OCI-LY3 (cell line): ENCODE data around the gene ZFAND6.

Source experiments
- H2AFZ ChIP-seq: fragments of 200-600, 300-600 bp; shearing (Covaris generic); 2 replicates; pipeline ENCODE4 v1.6.0; 2014; ENCODE audit warnings: antibody characterized with exemption, low read depth, low read length
- H3K27ac ChIP-seq: fragments of 200-600, 300-600 bp; sonication (generic); 2 replicates; pipeline ENCODE4 v1.5.1; 2014; ENCODE audit warnings: mild to moderate bottlenecking, low read length, moderate library complexity, mixed read lengths
- H3K27me3 ChIP-seq: fragments of 200-600, 300-600 bp; sonication (generic); 2 replicates; pipeline ENCODE4 v1.6.1; 2014; ENCODE audit warnings: low read depth, low read length, mixed read lengths
- H3K36me3 ChIP-seq: fragments of 200-600, 300-600 bp; sonication (generic); replicated peaks from 2 replicates; pipeline ENCODE3; 2014; ENCODE audit warnings: low read depth, low read length, mixed read lengths
- H3K4me1 ChIP-seq: fragments of 300-600, 200-600 bp; sonication (generic); 2 replicates; pipeline ENCODE4 v1.6.1; 2014; ENCODE audit warnings: low read length, mixed read lengths
- H3K4me2 ChIP-seq: fragments of 200-600, 300-600 bp; sonication (generic); 2 replicates; pipeline ENCODE4 v1.6.1; 2014; ENCODE audit warnings: low read length, mixed read lengths
- H3K4me3 ChIP-seq: fragments of 300-600, 200-600 bp; sonication (generic); 2 replicates; pipeline ENCODE4 v1.5.1; 2014; ENCODE audit warnings: antibody characterized with exemption, mild to moderate bottlenecking, low read length, moderate library complexity
- H3K79me2 ChIP-seq: fragments of 300-600, 200-600 bp; shearing (Covaris generic); 2 replicates; pipeline ENCODE4 v1.6.1; 2014; ENCODE audit warnings: mild to moderate bottlenecking, low read length, mixed read lengths
- H3K9ac ChIP-seq: fragments of 300-600, 200-600 bp; shearing (Covaris generic); 2 replicates; pipeline ENCODE4 v1.6.0; 2014; ENCODE audit warnings: mild to moderate bottlenecking, low read length, moderate library complexity
- H3K9me3 ChIP-seq: fragments of 200-600, 300-600 bp; shearing (Covaris generic); 2 replicates; pipeline ENCODE4 v1.6.1; 2014; ENCODE audit warnings: low read length, mixed read lengths; ENCODE audit not compliant: insufficient read depth
- H4K20me1 ChIP-seq: fragments of 200-600, 300-600 bp; sonication (generic); 2 replicates; pipeline ENCODE4 v1.6.1; 2016; ENCODE audit warnings: low read length, mixed read lengths; ENCODE audit not compliant: insufficient read depth
- EZH2phosphoT487 ChIP-seq: fragments of 200-600 bp; shearing (Covaris generic); IDR thresholded peaks from 2 replicates; pipeline ENCODE4 v1.6.1; 2018; ENCODE audit warnings: antibody characterized with exemption, mixed run types, low read depth
- TF ChIP-seq, protein P1 (sequence below): fragments of 200-600, 300-600 bp; sonication (generic); IDR thresholded peaks from 2 replicates; pipeline ENCODE4 v1.5.1; 2014; ENCODE audit warnings: antibody characterized with exemption, low read length, low read depth

Gene ZFAND6

DNA sequence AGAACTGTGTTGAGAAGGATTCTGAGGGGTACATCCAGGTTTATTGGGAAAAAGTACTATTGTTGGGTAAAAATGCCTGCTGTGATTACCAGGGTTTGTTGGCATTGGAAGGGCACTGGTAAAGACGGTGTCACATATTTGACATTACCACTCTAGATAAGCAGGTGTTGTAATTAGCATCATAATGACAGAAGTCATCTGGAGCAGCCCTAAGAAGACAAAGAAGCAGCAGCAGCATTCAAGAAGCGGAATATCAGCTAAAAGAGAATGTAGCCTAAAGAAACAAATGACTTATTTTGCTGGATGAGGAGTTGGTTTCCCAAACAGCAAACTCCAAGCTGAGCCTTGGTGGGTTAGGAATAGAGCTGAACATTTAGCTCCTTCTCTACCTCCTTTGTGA lies 30.5 kb upstream of the ZFAND6 start:
- H3K4me2 ChIP-seq: no peak overlapping the region
- no peaks in the 10 kb centered on the region for H4K20me1 ChIP-seq
- no peaks in the 10 kb centered on the region for H3K27me3 ChIP-seq
- H3K79me2 ChIP-seq: no peaks in the 10 kb centered on the region
- H3K4me3 ChIP-seq: no peak overlapping the region
- TF ChIP-seq EZH2phosphoT487: no peak
- TF ChIP-seq, protein P1, sequence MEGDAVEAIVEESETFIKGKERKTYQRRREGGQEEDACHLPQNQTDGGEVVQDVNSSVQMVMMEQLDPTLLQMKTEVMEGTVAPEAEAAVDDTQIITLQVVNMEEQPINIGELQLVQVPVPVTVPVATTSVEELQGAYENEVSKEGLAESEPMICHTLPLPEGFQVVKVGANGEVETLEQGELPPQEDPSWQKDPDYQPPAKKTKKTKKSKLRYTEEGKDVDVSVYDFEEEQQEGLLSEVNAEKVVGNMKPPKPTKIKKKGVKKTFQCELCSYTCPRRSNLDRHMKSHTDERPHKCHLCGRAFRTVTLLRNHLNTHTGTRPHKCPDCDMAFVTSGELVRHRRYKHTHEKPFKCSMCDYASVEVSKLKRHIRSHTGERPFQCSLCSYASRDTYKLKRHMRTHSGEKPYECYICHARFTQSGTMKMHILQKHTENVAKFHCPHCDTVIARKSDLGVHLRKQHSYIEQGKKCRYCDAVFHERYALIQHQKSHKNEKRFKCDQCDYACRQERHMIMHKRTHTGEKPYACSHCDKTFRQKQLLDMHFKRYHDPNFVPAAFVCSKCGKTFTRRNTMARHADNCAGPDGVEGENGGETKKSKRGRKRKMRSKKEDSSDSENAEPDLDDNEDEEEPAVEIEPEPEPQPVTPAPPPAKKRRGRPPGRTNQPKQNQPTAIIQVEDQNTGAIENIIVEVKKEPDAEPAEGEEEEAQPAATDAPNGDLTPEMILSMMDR: no peak
- peaks cover 28% of the 10 kb centered on the region for H3K4me1 ChIP-seq
- no peak overlapping the region for H2AFZ ChIP-seq
- no peaks in the 10 kb centered on the region for H3K36me3 ChIP-seq
- H3K9ac ChIP-seq: no peak overlapping the region
- H3K27ac ChIP-seq: no peak overlapping the region
- no peaks in the 10 kb centered on the region for H3K9me3 ChIP-seq

GRCh38 chr15:80031841-80032240 lies 27.6 kb upstream of the ZFAND6 start:
- no peaks in the 10 kb centered on the region for H3K36me3 ChIP-seq
- no peaks in the 10 kb centered on the region for H3K9me3 ChIP-seq
- no peak overlapping the region for H3K9ac ChIP-seq
- H2AFZ ChIP-seq: no peak overlapping the region
- H4K20me1 ChIP-seq: no peaks in the 10 kb centered on the region
- TF ChIP-seq EZH2phosphoT487: no peak
- TF ChIP-seq, protein P1: no peak
- H3K4me2 ChIP-seq: peak overlapping the region; percentile 21
- H3K27ac ChIP-seq: peak overlapping the region; percentile 83
- peaks cover 44% of the 10 kb centered on the region for H3K4me1 ChIP-seq
- H3K27me3 ChIP-seq: no peaks in the 10 kb centered on the region
- no peaks in the 10 kb centered on the region for H3K79me2 ChIP-seq
- H3K4me3 ChIP-seq: no peak overlapping the region

- Histone ChIP-seq H2AFZ (no peak overlapping the region), H3K4me1 (peaks cover 44% of the 10 kb centered on the region), H3K27me3 (no peaks in the 10 kb centered on the region), H3K9ac (no peak overlapping the region), H3K4me3 (no peak overlapping the region), H3K36me3 (no peaks in the 10 kb centered on the region), H3K79me2 (no peaks in the 10 kb centered on the region), H3K27ac (no peak overlapping the region), H3K9me3 (no peaks in the 10 kb centered on the region), H3K4me2 (0 out of 2 replicates have a peak overlapping the region, but pooled peaks have one; percentile 9), H4K20me1 (no peaks in the 10 kb centered on the region)
- TF ChIP-seq, protein P1: no peak
- no peak for TF ChIP-seq EZH2phosphoT487
Measured at GRCh38 chr15:80034629-80035028, 24.8 kb upstream of the ZFAND6 start.

GRCh38 chr15:80036071-80036470 lies 23.4 kb upstream of the ZFAND6 start:
- TF ChIP-seq, protein P1: no peak
- TF ChIP-seq EZH2phosphoT487: no peak
- no peaks in the 10 kb centered on the region for H3K9me3 ChIP-seq
- no peak overlapping the region for H3K4me2 ChIP-seq
- H3K79me2 ChIP-seq: no peaks in the 10 kb centered on the region
- no peak overlapping the region for H2AFZ ChIP-seq
- H3K27me3 ChIP-seq: no peaks in the 10 kb centered on the region
- H3K9ac ChIP-seq: no peak overlapping the region
- H3K4me3 ChIP-seq: no peak overlapping the region
- no peaks in the 10 kb centered on the region for H4K20me1 ChIP-seq
- H3K4me1 ChIP-seq: peaks cover 44% of the 10 kb centered on the region
- no peaks in the 10 kb centered on the region for H3K36me3 ChIP-seq
- no peak overlapping the region for H3K27ac ChIP-seq
